Suprapubic skin (tissue), 3 donors: Measurements from ENCODE around the gene QDPR.
A peak's percentile ranks its signal among the peaks of the same experiment; 100 is the strongest.

ENCODE experiments used
- POLR2A ChIP-seq, 2 donors: fragments of 450-650 bp; IDR thresholded peaks; one replicate each; pipeline ENCODE4 v1.6.1; 2017; ENCODE audit warnings: antibody characterized with exemption in 2 of 2, mild to moderate bottlenecking in 2 of 2, moderate library complexity in 2 of 2
- TF ChIP-seq, protein P1 (sequence below), 2 donors: fragments of 200-600 bp in 1 of 2; fragments of 450-650 bp in 1 of 2; sonication (generic) in 1 of 2; IDR thresholded peaks; one replicate each; pipeline ENCODE4 v1.5.1; 2016 to 2019; ENCODE audit warnings: antibody characterized with exemption in 2 of 2, mild to moderate bottlenecking in 1 of 2, moderate library complexity in 1 of 2

GRCh38 chr4:17447675-17448298, 64.1 kb downstream of the QDPR start:
- TF ChIP-seq, protein P1, sequence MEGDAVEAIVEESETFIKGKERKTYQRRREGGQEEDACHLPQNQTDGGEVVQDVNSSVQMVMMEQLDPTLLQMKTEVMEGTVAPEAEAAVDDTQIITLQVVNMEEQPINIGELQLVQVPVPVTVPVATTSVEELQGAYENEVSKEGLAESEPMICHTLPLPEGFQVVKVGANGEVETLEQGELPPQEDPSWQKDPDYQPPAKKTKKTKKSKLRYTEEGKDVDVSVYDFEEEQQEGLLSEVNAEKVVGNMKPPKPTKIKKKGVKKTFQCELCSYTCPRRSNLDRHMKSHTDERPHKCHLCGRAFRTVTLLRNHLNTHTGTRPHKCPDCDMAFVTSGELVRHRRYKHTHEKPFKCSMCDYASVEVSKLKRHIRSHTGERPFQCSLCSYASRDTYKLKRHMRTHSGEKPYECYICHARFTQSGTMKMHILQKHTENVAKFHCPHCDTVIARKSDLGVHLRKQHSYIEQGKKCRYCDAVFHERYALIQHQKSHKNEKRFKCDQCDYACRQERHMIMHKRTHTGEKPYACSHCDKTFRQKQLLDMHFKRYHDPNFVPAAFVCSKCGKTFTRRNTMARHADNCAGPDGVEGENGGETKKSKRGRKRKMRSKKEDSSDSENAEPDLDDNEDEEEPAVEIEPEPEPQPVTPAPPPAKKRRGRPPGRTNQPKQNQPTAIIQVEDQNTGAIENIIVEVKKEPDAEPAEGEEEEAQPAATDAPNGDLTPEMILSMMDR (IDR thresholded peaks at IDR 0.05) = peak; percentile 37 to 47
- TF ChIP-seq POLR2A (IDR thresholded peaks at IDR 0.05) = no peak
